Osteoblast (primary cell): ENCODE data around the gene OR7D2. TPM values are rescaled to one million over a fixed set of nuclear protein-coding genes. Genes with fewer than 3 reads are reported as not detected.

Experiments
- DNase-seq: peaks from one replicate; pipeline ENCODE4 v3.0.0; 2011; ENCODE audit warnings: low spot score, mixed read lengths; ENCODE audit not compliant: insufficient read length; ENCODE audit errors: missing footprints
- H2AFZ ChIP-seq: 2 replicates; pipeline ENCODE4 v1.6.0; 2011; ENCODE audit warnings: mild to moderate bottlenecking, low read length
- H3K27ac ChIP-seq: 2 replicates; pipeline ENCODE4 v1.5.1; 2011; ENCODE audit warnings: mild to moderate bottlenecking, low read depth, low read length, moderate library complexity
- H3K27me3 ChIP-seq: 2 replicates; pipeline ENCODE4 v1.6.0; 2012; ENCODE audit warnings: mild to moderate bottlenecking, control low read depth, inconsistent platforms, low read length, moderate library complexity; ENCODE audit not compliant: insufficient read depth
- H3K36me3 ChIP-seq: 2 replicates; pipeline ENCODE4 v1.5.1; 2011; ENCODE audit warnings: mild to moderate bottlenecking, low read length, control low read depth, moderate library complexity; ENCODE audit not compliant: insufficient read depth
- H3K4me1 ChIP-seq: 2 replicates; pipeline ENCODE4 v1.5.1; 2011; ENCODE audit warnings: mild to moderate bottlenecking, low read length, control low read depth, moderate library complexity; ENCODE audit not compliant: insufficient read depth
- H3K4me2 ChIP-seq: 2 replicates; pipeline ENCODE4 v1.6.0; 2011; ENCODE audit warnings: mild to moderate bottlenecking, low read length; ENCODE audit not compliant: insufficient read depth
- H3K4me3 ChIP-seq: fragments of 200-600 bp; sonication (generic); 3 replicates; pipeline ENCODE4 v1.5.1; 2012; ENCODE audit warnings: mild to moderate bottlenecking, low read length, inconsistent platforms; ENCODE audit not compliant: insufficient read depth
- H3K79me2 ChIP-seq: 2 replicates; pipeline ENCODE4 v1.6.0; 2012; ENCODE audit warnings: mild to moderate bottlenecking, low read length, control low read depth, inconsistent platforms; ENCODE audit not compliant: insufficient read depth
- H3K9me3 ChIP-seq: 2 replicates; pipeline ENCODE4 v1.5.1; 2011; ENCODE audit warnings: low read depth, low read length, control low read depth
- H4K20me1 ChIP-seq: 2 replicates; pipeline ENCODE4 v1.6.0; 2012; ENCODE audit warnings: mild to moderate bottlenecking, low read length, control low read depth; ENCODE audit not compliant: insufficient read depth
- CTCF ChIP-seq: IDR thresholded peaks from 2 replicates; pipeline ENCODE4 v1.5.1; 2011; ENCODE audit warnings: mild to moderate bottlenecking, low read depth, low read length, moderate library complexity; ENCODE audit errors: extremely low read depth
- total RNA-seq: library from RNA; depleted of rRNA; stranded (reverse); fragments of >200 nt; gene quantifications from 2 replicates; pipeline ENCODE4 v1.2.3, GENCODE V29; 2012

The OR7D2 gene
- total RNA-seq, 1 donor = not detected

DNA sequence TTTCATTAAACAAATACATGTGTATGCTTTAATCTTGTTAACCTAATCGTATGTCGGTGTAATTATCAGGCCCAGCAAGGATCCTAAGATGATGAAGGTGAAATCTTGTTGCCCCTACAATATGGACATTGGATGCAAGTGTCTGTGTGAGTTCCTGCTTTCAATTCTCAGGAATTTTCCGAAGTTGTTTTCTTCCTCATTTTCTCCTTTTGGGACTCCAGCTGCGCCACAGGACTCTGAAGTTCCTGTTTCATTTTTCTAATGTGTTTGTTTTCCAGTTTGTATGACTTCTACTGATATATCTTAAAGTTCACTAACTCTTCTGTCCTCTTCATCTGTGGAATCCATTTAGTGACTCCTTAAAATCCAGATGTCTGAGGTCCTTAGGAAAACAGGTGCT, 11.9 kb upstream of the OR7D2 start:
- TF ChIP-seq CTCF = no peak
- no peaks in the 10 kb centered on the region for H4K20me1 ChIP-seq
- H3K4me1 ChIP-seq = no peaks in the 10 kb centered on the region
- H3K36me3 ChIP-seq = peaks cover 22% of the 10 kb centered on the region
- no peak for DNase-seq
- no peaks in the 10 kb centered on the region for H3K79me2 ChIP-seq
- H3K9me3 ChIP-seq = peaks cover under 1% of the 10 kb centered on the region
- no peak overlapping the region for H3K4me3 ChIP-seq
- no peak overlapping the region for H3K27ac ChIP-seq
- H3K27me3 ChIP-seq = no peaks in the 10 kb centered on the region
- no peak overlapping the region for H2AFZ ChIP-seq
- H3K4me2 ChIP-seq = no peak overlapping the region

DNA sequence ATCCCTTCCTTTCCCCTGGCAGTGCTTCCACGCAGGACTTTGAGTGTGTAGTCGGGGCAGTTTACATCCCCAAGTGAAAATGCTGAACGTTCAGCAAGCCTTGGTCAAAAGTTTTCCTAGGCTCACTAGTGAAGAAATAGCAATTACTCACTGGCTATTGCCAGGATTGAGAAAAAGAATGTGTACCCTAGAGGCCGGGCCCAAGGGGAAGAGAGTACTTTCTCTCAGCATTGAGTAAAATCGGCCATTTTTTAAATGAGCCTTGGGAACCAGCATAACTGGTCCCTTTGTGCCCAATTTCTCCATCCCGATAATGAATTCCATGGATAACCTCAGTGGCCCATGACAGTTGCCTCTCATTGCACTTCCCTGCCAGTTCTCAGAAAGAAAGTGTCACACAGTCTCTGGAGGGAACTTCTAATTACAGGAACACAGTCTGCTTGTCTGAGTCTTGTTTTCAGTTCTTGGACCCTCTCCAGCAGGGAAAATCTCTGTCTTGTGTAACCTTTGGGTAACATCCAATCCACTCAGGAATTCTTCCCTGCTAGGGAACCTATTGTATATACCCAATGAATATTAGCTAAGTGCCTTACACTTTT, 7.3 kb upstream of the OR7D2 start:
- Histone ChIP-seq H2AFZ (no peak overlapping the region), H3K4me3 (no peak overlapping the region), H3K9me3 (no peaks in the 10 kb centered on the region), H4K20me1 (no peaks in the 10 kb centered on the region), H3K36me3 (no peaks in the 10 kb centered on the region), H3K79me2 (no peaks in the 10 kb centered on the region), H3K4me1 (no peaks in the 10 kb centered on the region), H3K27me3 (no peaks in the 10 kb centered on the region), H3K27ac (no peak overlapping the region), H3K4me2 (no peak overlapping the region)
- no peak for DNase-seq
- TF ChIP-seq CTCF = no peak

GRCh38 chr19:9175326-9175725, 3.5 kb upstream of the OR7D2 start:
- H3K27me3 ChIP-seq = no peaks in the 10 kb centered on the region
- no peaks in the 10 kb centered on the region for H3K36me3 ChIP-seq
- H4K20me1 ChIP-seq = no peaks in the 10 kb centered on the region
- no peak overlapping the region for H3K27ac ChIP-seq
- no peak overlapping the region for H2AFZ ChIP-seq
- no peaks in the 10 kb centered on the region for H3K9me3 ChIP-seq
- H3K4me3 ChIP-seq = no peak overlapping the region
- no peaks in the 10 kb centered on the region for H3K79me2 ChIP-seq
- H3K4me2 ChIP-seq = no peak overlapping the region
- no peaks in the 10 kb centered on the region for H3K4me1 ChIP-seq
- DNase-seq = no peak
- no peak for TF ChIP-seq CTCF

DNA sequence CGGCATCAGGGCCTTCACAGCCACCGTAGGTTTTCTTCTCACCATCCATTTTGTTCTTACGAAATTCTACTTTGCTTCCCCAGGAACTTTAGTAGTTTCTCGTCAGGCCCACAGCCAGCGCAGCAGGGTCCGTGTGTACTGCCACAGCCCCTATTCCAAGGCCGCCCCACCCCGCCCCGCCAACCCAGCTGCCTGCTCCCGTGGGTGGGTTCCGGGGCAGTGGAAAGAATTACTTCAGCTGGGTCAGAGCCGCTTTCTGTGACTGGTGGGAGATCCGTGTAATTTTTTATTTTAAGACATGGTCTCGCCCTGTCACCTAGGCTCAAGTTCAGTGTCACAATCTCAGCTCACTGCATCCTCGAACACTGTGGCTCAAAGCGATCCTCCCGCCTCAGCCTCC, 4.2 kb downstream of the OR7D2 start:
- Histone ChIP-seq H3K79me2 (no peaks in the 10 kb centered on the region), H3K9me3 (no peaks in the 10 kb centered on the region), H3K27me3 (no peaks in the 10 kb centered on the region), H4K20me1 (no peaks in the 10 kb centered on the region), H2AFZ (no peak overlapping the region), H3K4me1 (no peaks in the 10 kb centered on the region), H3K4me2 (no peak overlapping the region), H3K4me3 (no peak overlapping the region), H3K36me3 (no peaks in the 10 kb centered on the region), H3K27ac (no peak overlapping the region)
- DNase-seq = no peak
- TF ChIP-seq CTCF = no peak
